Heart right ventricle (tissue), 16 donors: ENCODE results near the gene GAS6. TPM values are rescaled to one million over a fixed set of nuclear protein-coding genes. Genes with fewer than 3 reads are reported as not detected.
A peak's percentile ranks its signal among the peaks of the same experiment; 100 is the strongest.

Source experiments
- ATAC-seq, 8 donors: fragments of 200-7000 bp; cut with Tn5 transposase; one replicate each; pipeline ENCODE4 v1.9.1; 2020; ENCODE audit warnings: mild to moderate bottlenecking in 8 of 8, moderate library complexity in 8 of 8, moderate number of reproducible peaks in 1 of 8
- DNase-seq, 2 donors: peaks; one replicate each; pipeline ENCODE4 v3.0.0-alpha.2; 2020
- H3K27ac ChIP-seq, 10 donors: fragments of 200-600 bp; sonication (generic) in 2 of 10; one replicate each; pipeline versions ENCODE4 v1.5.0 to v1.8.0; 2020 to 2022; ENCODE audit warnings: mild to moderate bottlenecking in 3 of 10
- H3K27me3 ChIP-seq, 7 donors: fragments of 200-600 bp; one replicate each; pipeline ENCODE4 v1.8.0; 2021 to 2022; ENCODE audit warnings: mild to moderate bottlenecking in 2 of 7
- H3K36me3 ChIP-seq, 9 donors: fragments of 200-600 bp; sonication (generic) in 1 of 9; one replicate each; pipeline versions ENCODE4 v1.5.0 to v1.8.0; 2020 to 2022; ENCODE audit warnings: mild to moderate bottlenecking in 2 of 9
- H3K4me1 ChIP-seq, 9 donors: fragments of 200-600 bp; sonication (generic) in 1 of 9; one replicate each; pipeline versions ENCODE4 v1.5.0 to v1.8.0; 2020 to 2022; ENCODE audit warnings: mild to moderate bottlenecking in 4 of 9
- H3K4me3 ChIP-seq, 10 donors: fragments of 200-600 bp; sonication (generic) in 2 of 10; one replicate each; pipeline versions ENCODE4 v1.5.0 to v1.8.0; 2020 to 2022; ENCODE audit warnings: mild to moderate bottlenecking in 7 of 10, moderate library complexity in 2 of 10
- H3K9me3 ChIP-seq, 11 donors: fragments of 200-600 bp in 10 of 11; sonication (generic) in 2 of 11; one replicate each; pipeline versions ENCODE4 v1.5.0 to v1.8.0; 2013 to 2022; ENCODE audit warnings: mild to moderate bottlenecking in 2 of 11, control low read depth in 1 of 11, moderate library complexity in 1 of 11
- WGBS, 2 donors: extraction: QIAGEN DNeasy Blood & Tissue Kit; methylation state at CpG; one replicate each; pipeline ENCODE4 v1.1.7; 2013; ENCODE audit warnings: inconsistent platforms in 1 of 2; 5-methylcytosine and 5-hydroxymethylcytosine counted together
- intact Hi-C, 10 donors: fragments of 100-400 bp; cut with DNase I; formaldehyde crosslinking; loops; one replicate each; pipeline versions ENCODE4 v1.11.1 to v1.14.2; 2022
- polyA plus RNA-seq, 2 donors: library from polyadenylated mRNA; stranded (reverse); fragments of 200-250 nt; gene quantifications; one replicate each; pipeline ENCODE4 v1.2.3, GENCODE V29; 2013
- total RNA-seq, 10 donors: library from RNA; stranded (reverse); fragmentation: NEBNext Ultra II Directional in 3 of 10; extraction: Animal tissue kit (Norgen Biotek cat#: 25700) in 3 of 10; gene quantifications; one replicate each; pipeline versions ENCODE4 v1.2.1 to v1.2.4, GENCODE V29; 2021 to 2023
- TF ChIP-seq, protein P1 (sequence below), 9 donors: fragments of 200-600 bp; sonication (generic) in 2 of 9; IDR thresholded peaks; one replicate each; pipeline versions ENCODE4 v1.5.0 to v1.8.0; 2021 to 2022; ENCODE audit warnings: antibody characterized with exemption in 9 of 9, mild to moderate bottlenecking in 5 of 9, moderate library complexity in 1 of 9
- donor health status: Arrhythmogenic right ventricular cardiomyopathy.
- donor health status: ischemic (EF 13 %, LVEDD 7.1; RV severe dilation, severe dysfunction).
- donor health status: healthy with polysubstance abuse.
- donor health status: DM: no; HTN: yes; CAD: no.
- donor health status: DM: no; HTN: no; CAD: no.
- donor health status: ischemic (EF 25% LVEDD 6.9; RV normal size, moderate dysfunction).
- donor health status: ischemic (EF 25% LVEDD 5.7; RV mildly dilated, moderate dysfunction).
- donor health status: healthy.
- donor health status: DM: yes; HTN: yes; CAD: no.
- donor health status: Ischemic cardiomyopathy.
- donor health status: ischemic (EF 35%, LVEDD 5.7; RV mildly dilated, moderate dysfunction).
- donor health status: nonischemic (EF 11% LVEDD 7.7; RV severe dilation, severe dysfunction).
- donor health status: DM: yes; HTN: yes; CAD: no.
- donor health status: PGD.
- donor health status: ischemic (EF 29% LVEDD 5.4; RV normal size, mild dysfunction).
- donor health status: nonischemic (EF 23%, LVEDD 6.1; RV moderate dilation, normal function).

The GAS6 gene
- total and polyA plus RNA-seq, 12 donors, result 113 to 280 (median 174) TPM

DNA sequence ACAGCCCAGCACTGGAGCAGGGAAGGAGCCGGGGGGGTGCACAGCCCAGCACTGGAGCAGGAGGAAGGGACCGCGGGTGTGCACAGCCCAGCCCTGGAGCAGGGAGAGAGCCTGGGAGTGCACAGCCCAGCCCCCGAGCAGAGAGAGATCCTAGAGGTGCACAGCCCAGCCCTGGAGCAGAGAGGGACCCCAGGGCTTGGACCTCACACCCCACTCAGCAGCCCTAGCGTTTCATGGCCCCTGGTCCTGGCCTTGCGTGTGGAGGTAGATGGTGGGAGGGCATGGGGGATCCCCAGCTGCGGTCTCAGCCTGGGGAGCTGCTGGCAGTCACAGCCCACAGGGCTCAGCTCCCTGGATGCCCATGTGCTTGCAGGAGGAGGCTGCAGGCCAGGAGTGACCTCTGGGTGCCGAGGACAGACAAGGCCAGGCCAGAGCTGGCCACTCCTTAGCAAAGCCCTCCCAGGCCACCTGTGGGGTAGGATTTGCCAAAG is 25.1 kb downstream of the GAS6 start:
- WGBS, 2 donors, result 72 to 82% methylated on average over 8 of the region's 8 CpGs
- Histone ChIP-seq H3K27me3 (no peaks in the 10 kb centered on the region), H3K27ac (peak overlapping the region in 8 of 10 donors; percentile 54 to 97 (median 88)), H3K4me1 (peaks cover 34 to 65% (median 61%) of the 10 kb centered on the region in 9 donors), H3K9me3 (no peaks in the 10 kb centered on the region), H3K4me3 (peak overlapping the region in 2 of 10 donors; percentile 25 to 33), H3K36me3 (peaks cover 0 to 54% (median 13%) of the 10 kb centered on the region in 9 donors)
- intact Hi-C loops, result no loop called here
- TF ChIP-seq, protein P1, sequence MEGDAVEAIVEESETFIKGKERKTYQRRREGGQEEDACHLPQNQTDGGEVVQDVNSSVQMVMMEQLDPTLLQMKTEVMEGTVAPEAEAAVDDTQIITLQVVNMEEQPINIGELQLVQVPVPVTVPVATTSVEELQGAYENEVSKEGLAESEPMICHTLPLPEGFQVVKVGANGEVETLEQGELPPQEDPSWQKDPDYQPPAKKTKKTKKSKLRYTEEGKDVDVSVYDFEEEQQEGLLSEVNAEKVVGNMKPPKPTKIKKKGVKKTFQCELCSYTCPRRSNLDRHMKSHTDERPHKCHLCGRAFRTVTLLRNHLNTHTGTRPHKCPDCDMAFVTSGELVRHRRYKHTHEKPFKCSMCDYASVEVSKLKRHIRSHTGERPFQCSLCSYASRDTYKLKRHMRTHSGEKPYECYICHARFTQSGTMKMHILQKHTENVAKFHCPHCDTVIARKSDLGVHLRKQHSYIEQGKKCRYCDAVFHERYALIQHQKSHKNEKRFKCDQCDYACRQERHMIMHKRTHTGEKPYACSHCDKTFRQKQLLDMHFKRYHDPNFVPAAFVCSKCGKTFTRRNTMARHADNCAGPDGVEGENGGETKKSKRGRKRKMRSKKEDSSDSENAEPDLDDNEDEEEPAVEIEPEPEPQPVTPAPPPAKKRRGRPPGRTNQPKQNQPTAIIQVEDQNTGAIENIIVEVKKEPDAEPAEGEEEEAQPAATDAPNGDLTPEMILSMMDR (IDR thresholded peaks at IDR 0.05), result no peak
- DNase-seq (peak in 1 of 2 donors; percentile 24), ATAC-seq (no peak)

DNA sequence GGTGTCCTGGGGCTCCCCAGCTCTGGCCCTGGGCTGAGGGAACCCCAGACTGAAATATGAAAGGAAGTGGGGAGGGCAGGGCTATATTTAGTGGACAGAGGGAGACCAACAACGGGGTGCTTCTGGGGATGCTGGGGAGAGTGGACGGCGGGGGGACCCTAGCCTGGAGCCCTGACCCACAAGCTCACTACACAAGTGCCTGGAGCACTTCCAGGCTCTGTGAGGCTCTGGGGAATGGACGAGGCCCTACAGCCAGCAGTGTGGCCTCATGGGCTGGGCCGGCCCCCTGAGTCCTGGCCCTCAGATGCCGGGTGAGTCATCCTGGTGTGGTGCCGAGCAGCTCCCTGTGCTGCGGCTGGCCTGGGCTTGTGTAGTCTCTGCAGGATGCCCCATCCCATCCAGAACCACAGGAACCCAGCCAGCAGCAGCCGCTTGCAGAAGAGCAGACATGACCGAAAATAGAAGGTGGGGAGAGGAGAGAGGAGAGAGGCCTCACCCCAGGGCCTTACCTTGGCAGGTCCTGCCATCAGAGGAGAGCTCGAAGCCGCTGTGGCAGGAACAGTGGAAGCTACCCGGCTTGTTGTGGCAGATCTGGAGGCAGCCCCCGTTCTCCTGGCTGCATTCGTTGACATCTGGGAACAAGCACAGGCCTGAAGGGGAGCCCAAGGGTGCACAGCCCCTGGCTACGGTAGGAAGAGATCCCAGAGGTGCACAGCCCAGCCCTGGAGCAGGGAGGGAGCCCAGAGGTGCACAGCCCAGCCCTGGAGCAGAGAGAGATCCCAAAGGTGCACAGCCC is 26.1 kb downstream of the GAS6 start:
- DNase-seq, result peak; percentile 93 to 94
- TF ChIP-seq, protein P1 (IDR thresholded peaks at IDR 0.05), result no peak
- ATAC-seq, result peak; percentile 93 to 97 (median 96)
- intact Hi-C loops, result loop anchor here in 4 of 10 donors (1.0 to 2.0 kb wide), 3 partner anchors 16 to 45 kb away; no protein-coding TSS in a partner anchor
- H3K27ac ChIP-seq, result peak overlapping the region; percentile 64 to 97 (median 88)
- WGBS, 2 donors, result 9 to 16% methylated on average over 16 of the region's 16 CpGs
- H3K4me3 ChIP-seq, result peak overlapping the region in 5 of 10 donors; percentile 4 to 39 (median 25)
- peaks cover 31 to 55% (median 51%) of the 10 kb centered on the region in 9 donors for H3K4me1 ChIP-seq
- no peaks in the 10 kb centered on the region for H3K27me3 ChIP-seq
- peaks cover 0 to 54% (median 13%) of the 10 kb centered on the region in 9 donors for H3K36me3 ChIP-seq
- no peaks in the 10 kb centered on the region for H3K9me3 ChIP-seq

DNA sequence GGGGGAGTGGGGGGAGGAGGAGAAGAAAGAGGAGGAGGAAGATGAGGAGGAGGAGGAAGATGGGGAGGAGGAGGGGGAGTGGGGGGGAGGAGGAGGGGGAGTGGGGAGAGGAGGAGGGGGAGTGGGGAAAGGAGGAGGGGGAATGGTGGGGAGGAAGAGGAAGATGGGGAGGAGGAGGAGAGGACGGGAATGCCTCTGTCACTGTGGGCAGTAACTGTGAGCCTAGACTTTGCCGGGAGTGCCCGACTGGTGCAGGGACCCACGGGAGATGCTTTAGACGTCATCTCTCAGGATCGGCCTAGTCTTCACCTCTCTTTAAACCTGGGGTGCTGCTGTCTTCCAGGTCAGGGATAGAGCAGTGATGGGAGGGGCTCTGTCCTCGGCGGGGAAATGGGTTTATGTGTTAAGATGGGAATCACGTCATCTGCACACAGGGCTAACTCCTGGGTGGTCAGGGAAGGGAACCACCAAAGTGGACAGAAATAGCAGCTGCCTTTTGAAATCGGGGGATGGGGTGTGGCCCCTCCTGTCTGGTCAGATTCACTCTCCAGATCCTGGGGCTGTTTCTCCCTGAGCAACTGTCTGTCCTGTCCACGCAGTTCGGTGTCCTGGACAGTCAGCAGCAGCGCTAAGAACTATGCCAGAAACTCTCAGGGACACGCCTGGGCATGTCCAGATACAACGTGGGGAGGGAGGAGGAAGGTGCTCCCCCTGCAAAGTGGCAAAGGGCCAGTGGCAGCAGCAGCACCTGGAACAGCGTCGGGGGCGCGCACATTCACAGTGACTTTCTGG is 26.9 kb downstream of the GAS6 start:
- TF ChIP-seq, protein P1 (IDR thresholded peaks at IDR 0.05), result no peak
- 11 to 17% methylated on average over 19 of the region's 19 CpGs for WGBS, 2 donors
- Histone ChIP-seq H3K27ac (peak overlapping the region; percentile 26 to 97 (median 88)), H3K4me3 (peak overlapping the region in 5 of 10 donors; percentile 4 to 39 (median 25)), H3K36me3 (peaks cover 0 to 55% (median 19%) of the 10 kb centered on the region in 9 donors), H3K27me3 (no peaks in the 10 kb centered on the region), H3K9me3 (no peaks in the 10 kb centered on the region), H3K4me1 (peaks cover 29 to 47% (median 45%) of the 10 kb centered on the region in 9 donors)
- DNase-seq, result peak; percentile 64 to 80
- peak; percentile 66 to 87 (median 80) for ATAC-seq
- intact Hi-C loops, result loop anchor here in 4 of 10 donors (1.0 to 2.0 kb wide), 3 partner anchors 16 to 45 kb away; no protein-coding TSS in a partner anchor
